Gastrocnemius medialis (tissue), 4 donors: ENCODE data around the gene SERINC2.

Source experiments
- CTCF ChIP-seq, 5 experiments: fragments of 450-650 bp in 3 of 5; fragments of 200-600 bp in 2 of 5; sonication (generic) in 2 of 5; IDR thresholded peaks in 4 of 5; conservative IDR thresholded peaks in 1 of 5; 1 replicate in 4 of 5; 2 replicates in 1 of 5; pipeline ENCODE4 v1.5.1; 2016 to 2019; ENCODE audit warnings: antibody characterized with exemption in 5 of 5, mild to moderate bottlenecking in 3 of 5, moderate library complexity in 3 of 5
- POLR2A ChIP-seq, 2 donors: fragments of 450-650 bp; IDR thresholded peaks; one replicate each; pipeline ENCODE4 v1.6.1; 2017; ENCODE audit warnings: antibody characterized with exemption in 2 of 2, mild to moderate bottlenecking in 2 of 2, moderate library complexity in 2 of 2

- TF ChIP-seq CTCF (IDR thresholded peaks at IDR 0.05 in 4 of 5, conservative IDR thresholded peaks at IDR 0.05 in 1 of 5) (no peak), POLR2A (IDR thresholded peaks at IDR 0.05) (no peak)
Measured at GRCh38 chr1:31408788-31409318, 4.2 kb upstream of the SERINC2 start.
